Esophagus muscularis mucosa (tissue), 4 donors: Measurements from ENCODE around the gene BRD3.

Source experiments
- EP300 ChIP-seq: sonication (generic); formaldehyde crosslinking; IDR thresholded peaks from one replicate; pipeline ENCODE4 v1.6.1; 2017; ENCODE audit warnings: antibody characterized with exemption
- POLR2A ChIP-seq: fragments of 450-650 bp; IDR thresholded peaks from one replicate; pipeline ENCODE4 v1.6.1; 2017; ENCODE audit warnings: antibody characterized with exemption, moderate library complexity, mild to moderate bottlenecking, low read depth
- TF ChIP-seq, protein P1 (sequence below), 3 experiments: fragments of 200-600 bp in 2 of 3; fragments of 450-650 bp in 1 of 3; sonication (generic) in 2 of 3; IDR thresholded peaks; one replicate each; pipeline ENCODE4 v1.5.1; 2017 to 2019; ENCODE audit warnings: antibody characterized with exemption in 3 of 3, mild to moderate bottlenecking in 2 of 3, moderate library complexity in 1 of 3

DNA sequence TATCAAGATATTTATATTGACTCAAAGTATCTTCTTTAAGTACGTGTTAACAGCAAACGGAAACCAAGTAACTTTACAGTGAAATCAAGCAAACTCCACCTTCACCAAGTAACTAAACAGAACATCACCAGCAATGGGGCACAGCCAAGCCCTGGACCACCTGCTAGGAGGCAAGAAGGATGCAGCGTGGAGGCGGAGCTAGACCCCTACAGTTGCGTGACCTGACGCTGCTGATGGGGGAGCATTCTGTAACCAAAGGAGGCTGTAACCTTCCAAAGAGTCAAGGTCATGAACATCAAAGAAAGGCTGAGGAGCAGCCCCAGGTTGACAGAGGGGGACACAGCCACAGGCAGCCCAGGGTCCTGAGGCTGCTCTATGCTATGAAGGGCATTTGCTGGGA, 81.8 kb downstream of the BRD3 start:
- TF ChIP-seq, protein P1, sequence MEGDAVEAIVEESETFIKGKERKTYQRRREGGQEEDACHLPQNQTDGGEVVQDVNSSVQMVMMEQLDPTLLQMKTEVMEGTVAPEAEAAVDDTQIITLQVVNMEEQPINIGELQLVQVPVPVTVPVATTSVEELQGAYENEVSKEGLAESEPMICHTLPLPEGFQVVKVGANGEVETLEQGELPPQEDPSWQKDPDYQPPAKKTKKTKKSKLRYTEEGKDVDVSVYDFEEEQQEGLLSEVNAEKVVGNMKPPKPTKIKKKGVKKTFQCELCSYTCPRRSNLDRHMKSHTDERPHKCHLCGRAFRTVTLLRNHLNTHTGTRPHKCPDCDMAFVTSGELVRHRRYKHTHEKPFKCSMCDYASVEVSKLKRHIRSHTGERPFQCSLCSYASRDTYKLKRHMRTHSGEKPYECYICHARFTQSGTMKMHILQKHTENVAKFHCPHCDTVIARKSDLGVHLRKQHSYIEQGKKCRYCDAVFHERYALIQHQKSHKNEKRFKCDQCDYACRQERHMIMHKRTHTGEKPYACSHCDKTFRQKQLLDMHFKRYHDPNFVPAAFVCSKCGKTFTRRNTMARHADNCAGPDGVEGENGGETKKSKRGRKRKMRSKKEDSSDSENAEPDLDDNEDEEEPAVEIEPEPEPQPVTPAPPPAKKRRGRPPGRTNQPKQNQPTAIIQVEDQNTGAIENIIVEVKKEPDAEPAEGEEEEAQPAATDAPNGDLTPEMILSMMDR (IDR thresholded peaks at IDR 0.05), result no peak
- TF ChIP-seq POLR2A (no peak), EP300 (no peak)
